Sigmoid colon (tissue), 7 donors: ENCODE data around the gene ING5. TPM values are rescaled to one million over a fixed set of nuclear protein-coding genes. Genes with fewer than 3 reads are reported as not detected.

ENCODE experiments used
- DNase-seq: peaks from one replicate; pipeline ENCODE4 v3.0.0-alpha.2; 2019
- H3K27ac ChIP-seq, 4 donors: fragments of 200-600 bp; sonication (generic); one replicate each; pipeline ENCODE4 v1.5.1; 2016 to 2019; ENCODE audit warnings: mild to moderate bottlenecking in 1 of 4
- H3K27me3 ChIP-seq, 3 donors: fragments of 200-600 bp; sonication (generic); one replicate each; pipeline ENCODE4 v1.5.1; 2019; ENCODE audit warnings: mild to moderate bottlenecking in 1 of 3
- H3K36me3 ChIP-seq, 4 donors: fragments of 200-600 bp; sonication (generic); one replicate each; pipeline ENCODE4 v1.5.1; 2016 to 2019
- H3K4me1 ChIP-seq, 4 donors: fragments of 200-600 bp; sonication (generic); one replicate each; pipeline ENCODE4 v1.5.1; 2017 to 2019
- H3K4me3 ChIP-seq, 4 donors: fragments of 200-600 bp; sonication (generic); one replicate each; pipeline ENCODE4 v1.5.1; 2017 to 2019; ENCODE audit warnings: mild to moderate bottlenecking in 2 of 4, moderate library complexity in 1 of 4
- H3K9me3 ChIP-seq, 4 donors: fragments of 200-600 bp in 3 of 4; sonication (generic) in 3 of 4; one replicate each; pipeline versions ENCODE4 v1.5.1 to v1.6.1; 2013 to 2019
- EP300 ChIP-seq, 4 donors: sonication (generic); formaldehyde crosslinking; IDR thresholded peaks; one replicate each; pipeline ENCODE4 v1.6.1; 2017; ENCODE audit warnings: antibody characterized with exemption in 4 of 4
- POLR2A ChIP-seq, 2 donors: fragments of 450-650 bp; IDR thresholded peaks; one replicate each; pipeline ENCODE4 v1.6.1; 2016; ENCODE audit warnings: antibody characterized with exemption in 2 of 2, mild to moderate bottlenecking in 2 of 2, moderate library complexity in 2 of 2
- POLR2AphosphoS5 ChIP-seq, 4 donors: sonication (generic); formaldehyde crosslinking; IDR thresholded peaks; one replicate each; pipeline ENCODE4 v1.6.1; 2017; ENCODE audit warnings: antibody characterized with exemption in 4 of 4
- WGBS, 2 donors: extraction: QIAGEN DNeasy Blood & Tissue Kit; methylation state at CpG; one replicate each; pipeline ENCODE4 v1.1.7; 2013; 5-methylcytosine and 5-hydroxymethylcytosine counted together
- intact Hi-C: fragments of 100-400 bp; cut with DNase I; formaldehyde crosslinking; loops from one replicate; pipeline ENCODE4 v1.15.1; 2023
- polyA plus RNA-seq, 3 donors: library from polyadenylated mRNA; stranded (reverse); fragments of 200-250 nt; gene quantifications; one replicate each; pipeline ENCODE4 v1.2.3, GENCODE V29; 2013
- total RNA-seq, 4 donors: library from RNA; depleted of rRNA; stranded (reverse); fragments of >200 nt; gene quantifications; one replicate each; pipeline ENCODE4 v1.1.0, GENCODE V29; 2016
- TF ChIP-seq, protein P1 (sequence below), 4 experiments: fragments of 450-650 bp in 3 of 4; fragments of 200-600 bp in 1 of 4; IDR thresholded peaks; one replicate each; pipeline ENCODE4 v1.5.1; 2016 to 2019; ENCODE audit warnings: antibody characterized with exemption in 4 of 4, mild to moderate bottlenecking in 3 of 4, moderate library complexity in 2 of 4
- donor health status: healthy with polysubstance abuse.
- donor health status: Bipolar disorder and iron deficiency.
- donor health status: healthy.

The ING5 gene
- total and polyA plus RNA-seq, 7 donors: 9.6 to 49.8 (median 27.1) TPM

DNA sequence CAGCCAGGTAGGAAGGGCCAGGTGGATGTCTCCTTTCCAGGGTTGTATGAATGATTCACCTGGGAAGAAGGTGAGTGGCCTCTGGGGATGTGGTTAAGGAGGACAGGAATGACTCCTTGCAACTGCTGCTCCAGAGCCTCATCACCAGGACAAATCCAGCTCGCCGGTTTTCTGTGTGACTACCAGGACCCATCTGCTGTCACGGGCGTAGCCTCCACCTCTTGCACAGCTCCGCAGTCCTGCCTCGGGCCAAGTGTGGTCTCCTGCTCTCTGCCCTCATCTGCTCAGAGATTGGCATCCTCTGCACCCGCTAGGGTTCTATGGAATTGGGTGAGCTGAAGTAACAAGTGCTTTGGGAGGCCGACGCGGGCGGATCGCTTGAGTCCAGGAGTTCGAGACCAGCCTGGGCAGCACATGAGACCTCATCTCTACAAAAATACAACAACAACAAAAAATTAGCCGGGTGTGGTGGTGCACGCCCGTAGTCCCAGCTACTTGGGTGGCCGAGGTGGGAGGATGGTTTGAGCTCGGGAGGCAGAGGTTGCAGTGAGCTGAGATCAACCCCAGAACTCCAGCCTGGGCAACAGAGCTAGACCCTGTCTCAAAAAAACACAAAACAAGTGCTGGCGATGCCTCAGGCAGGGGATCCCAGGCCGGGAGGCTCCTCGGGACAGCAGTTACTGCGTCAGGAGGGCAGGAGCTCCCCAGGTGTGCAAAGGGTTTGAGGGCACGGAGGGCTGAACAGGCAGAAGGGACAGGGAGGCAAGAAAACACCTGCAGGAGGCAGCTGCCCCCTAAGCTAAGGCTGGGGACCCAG, 31.8 kb downstream of the ING5 start:
- TF ChIP-seq EP300 (IDR thresholded peaks at IDR 0.05) (no peak), POLR2AphosphoS5 (IDR thresholded peaks at IDR 0.05) (no peak), POLR2A (IDR thresholded peaks at IDR 0.05) (no peak)
- TF ChIP-seq, protein P1, sequence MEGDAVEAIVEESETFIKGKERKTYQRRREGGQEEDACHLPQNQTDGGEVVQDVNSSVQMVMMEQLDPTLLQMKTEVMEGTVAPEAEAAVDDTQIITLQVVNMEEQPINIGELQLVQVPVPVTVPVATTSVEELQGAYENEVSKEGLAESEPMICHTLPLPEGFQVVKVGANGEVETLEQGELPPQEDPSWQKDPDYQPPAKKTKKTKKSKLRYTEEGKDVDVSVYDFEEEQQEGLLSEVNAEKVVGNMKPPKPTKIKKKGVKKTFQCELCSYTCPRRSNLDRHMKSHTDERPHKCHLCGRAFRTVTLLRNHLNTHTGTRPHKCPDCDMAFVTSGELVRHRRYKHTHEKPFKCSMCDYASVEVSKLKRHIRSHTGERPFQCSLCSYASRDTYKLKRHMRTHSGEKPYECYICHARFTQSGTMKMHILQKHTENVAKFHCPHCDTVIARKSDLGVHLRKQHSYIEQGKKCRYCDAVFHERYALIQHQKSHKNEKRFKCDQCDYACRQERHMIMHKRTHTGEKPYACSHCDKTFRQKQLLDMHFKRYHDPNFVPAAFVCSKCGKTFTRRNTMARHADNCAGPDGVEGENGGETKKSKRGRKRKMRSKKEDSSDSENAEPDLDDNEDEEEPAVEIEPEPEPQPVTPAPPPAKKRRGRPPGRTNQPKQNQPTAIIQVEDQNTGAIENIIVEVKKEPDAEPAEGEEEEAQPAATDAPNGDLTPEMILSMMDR (IDR thresholded peaks at IDR 0.05): no peak
- intact Hi-C loops: loop anchor here (2.0 to 5.0 kb wide), 3 partner anchors 31 to 881 kb away; partner anchors contain the start of gene ING5
- no peak for DNase-seq
- 82 to 88% methylated on average over 23 of the region's 23 CpGs for WGBS, 2 donors
- Histone ChIP-seq H3K27me3 (no peaks in the 10 kb centered on the region), H3K4me1 (peaks cover 0 to 22% (median 12%) of the 10 kb centered on the region in 4 donors), H3K27ac (peak overlapping the region; percentile 88 to 95 (median 93)), H3K9me3 (no peaks in the 10 kb centered on the region), H3K4me3 (peak overlapping the region; percentile 34 to 93 (median 74)), H3K36me3 (peaks cover 0 to 5% (median 0%) of the 10 kb centered on the region in 4 donors)

DNA sequence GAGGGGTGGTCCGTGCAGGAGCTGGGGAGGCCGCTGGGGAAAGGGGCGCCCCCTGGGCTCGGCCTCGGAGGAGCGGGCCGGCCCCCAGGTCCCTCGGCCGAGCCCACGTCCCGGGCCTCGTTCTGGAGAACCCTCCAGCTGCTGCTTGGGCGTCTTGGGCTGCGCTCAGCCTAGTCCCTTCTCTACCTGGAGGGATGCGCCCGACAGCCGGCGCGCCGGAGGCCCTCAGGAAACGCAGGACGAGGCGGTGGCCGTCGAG, 32.3 kb downstream of the ING5 start:
- intact Hi-C loops: loop anchor here (2.0 to 5.0 kb wide), 3 partner anchors 31 to 882 kb away; partner anchors contain the start of gene ING5
- Histone ChIP-seq H3K4me3 (peak overlapping the region; percentile 34 to 93 (median 74)), H3K27me3 (no peaks in the 10 kb centered on the region), H3K4me1 (peaks cover 0 to 22% (median 12%) of the 10 kb centered on the region in 4 donors), H3K27ac (peak overlapping the region; percentile 88 to 95 (median 93)), H3K9me3 (no peaks in the 10 kb centered on the region), H3K36me3 (peaks cover 0 to 8% (median 0%) of the 10 kb centered on the region in 4 donors)
- TF ChIP-seq EP300 (IDR thresholded peaks at IDR 0.05): no peak
- peak in 1 of 4 donors; percentile 26 for TF ChIP-seq POLR2AphosphoS5 (IDR thresholded peaks at IDR 0.05)
- WGBS, 2 donors: 2% methylated on average over 25 of the region's 25 CpGs
- DNase-seq: no peak

DNA sequence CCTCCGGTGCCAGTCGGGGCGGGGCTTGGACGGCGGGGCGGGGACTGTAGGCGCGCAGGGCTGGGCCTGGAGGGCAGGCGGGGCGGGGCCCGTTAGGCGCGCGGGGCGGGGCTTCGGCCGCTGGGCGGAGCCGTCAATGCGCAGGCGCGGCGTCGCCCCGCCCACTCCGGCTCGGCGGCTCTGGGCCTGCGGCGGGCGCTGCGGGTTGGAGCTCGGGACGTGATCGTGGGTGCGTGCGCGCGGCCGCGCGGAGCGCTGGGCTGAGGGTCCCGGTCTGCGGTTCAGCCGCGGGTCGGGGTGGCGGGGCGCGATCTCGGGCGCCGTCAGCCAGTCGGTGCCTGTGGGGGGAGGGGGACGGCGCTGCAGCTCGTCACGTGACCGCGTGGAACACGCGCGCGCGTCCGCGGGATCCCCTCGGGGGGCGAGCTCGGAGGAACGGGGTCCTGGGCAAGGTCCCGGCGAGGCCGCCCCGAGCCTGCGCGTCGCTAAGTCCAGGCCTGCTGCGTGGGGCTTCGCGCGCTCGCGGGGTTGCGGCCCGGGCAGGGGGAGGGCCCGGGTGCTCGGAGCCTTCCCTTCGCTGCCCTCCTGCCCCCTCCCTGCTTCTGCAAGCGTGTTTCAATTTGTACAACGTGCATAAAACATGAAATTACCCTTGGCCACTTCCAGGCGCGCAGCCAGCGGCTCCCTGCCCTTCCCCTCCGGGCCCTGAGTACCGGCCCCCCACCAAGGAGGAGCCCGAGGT, 32.8 kb downstream of the ING5 start, which contains the start of gene D2HGDH:
Gene D2HGDH, plus strand, starts transcription at position 164 of the 742 bp plus-strand sequence. CDS start 595 bp downstream, outside the sequence.
- DNase-seq: peak; percentile 97
- H3K9me3 ChIP-seq: no peaks in the 10 kb centered on the region
- no peak for TF ChIP-seq POLR2A (IDR thresholded peaks at IDR 0.05)
- TF ChIP-seq, protein P1 (IDR thresholded peaks at IDR 0.05): no peak
- TF ChIP-seq POLR2AphosphoS5 (IDR thresholded peaks at IDR 0.05): peak in 3 of 4 donors; percentile 22 to 86 (median 84)
- H3K4me1 ChIP-seq: peaks cover 0 to 22% (median 12%) of the 10 kb centered on the region in 4 donors
- peak within 1 kb of the TSS; percentile 88 to 95 (median 93) for H3K27ac ChIP-seq
- 1% methylated on average over 98 of the region's 98 CpGs for WGBS, 2 donors
- peak within 1 kb of the TSS; percentile 66 to 93 (median 80) for H3K4me3 ChIP-seq
- peaks cover 0 to 12% (median 0%) of the 10 kb centered on the region in 4 donors for H3K36me3 ChIP-seq
- intact Hi-C loops: loop anchor here (2.0 to 5.0 kb wide), 3 partner anchors 32 to 882 kb away; partner anchors contain the start of gene ING5
- no peaks in the 10 kb centered on the region for H3K27me3 ChIP-seq

DNA sequence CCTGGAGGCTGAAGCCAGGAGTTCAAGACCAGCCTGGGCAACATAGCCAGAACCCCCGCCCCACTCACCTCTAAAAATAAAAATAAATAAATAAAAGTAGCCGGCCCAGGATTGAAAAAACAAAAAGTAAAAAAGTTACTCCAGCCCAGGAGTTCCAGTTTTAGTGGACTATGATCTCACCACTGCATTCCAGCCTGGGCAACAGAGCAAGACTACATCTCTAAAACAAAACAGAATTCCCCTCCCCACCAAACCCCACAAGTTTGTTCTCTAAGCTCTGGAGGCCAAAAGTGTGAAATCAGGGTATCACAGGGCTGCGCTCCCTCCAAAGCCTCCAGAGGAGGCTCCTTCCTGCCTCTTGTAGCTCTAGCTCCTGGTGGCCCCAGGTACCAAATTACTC, 34.3 kb downstream of the ING5 start:
- intact Hi-C loops: no loop called here
- TF ChIP-seq EP300 (IDR thresholded peaks at IDR 0.05): no peak
- TF ChIP-seq POLR2AphosphoS5 (IDR thresholded peaks at IDR 0.05): no peak
- no peak for TF ChIP-seq POLR2A (IDR thresholded peaks at IDR 0.05)
- TF ChIP-seq, protein P1 (IDR thresholded peaks at IDR 0.05): no peak
- Histone ChIP-seq H3K27me3 (no peaks in the 10 kb centered on the region), H3K4me3 (peak overlapping the region in 1 of 4 donors; percentile 66), H3K27ac (no peak overlapping the region), H3K36me3 (peaks cover 0 to 14% (median 0%) of the 10 kb centered on the region in 4 donors), H3K4me1 (peaks cover 0 to 22% (median 12%) of the 10 kb centered on the region in 4 donors), H3K9me3 (no peaks in the 10 kb centered on the region)
- no peak for DNase-seq
- WGBS, 2 donors: 64 to 80% methylated on average over 3 of the region's 3 CpGs
